ENCODE data around the gene FAM222B. TPM values are rescaled to one million over a fixed set of nuclear protein-coding genes. Genes with fewer than 3 reads are reported as not detected.
"Not testable (repeated sequence)": the region's sequence is repeated elsewhere in the genome, so short reads cannot be mapped to it uniquely, and the experiment has no call there.

FAM222B gene
- total RNA-seq, 4 donors from 2014 or later: 23.2 to 41.0 (median 32.9) TPM

GRCh38 chr17:28792877-28793661, 49.5 kb downstream of the FAM222B start:
- H3K27ac ChIP-seq: no peak overlapping the region
- no peaks in the 10 kb centered on the region for H3K9me3 ChIP-seq
- peaks cover 0 to 3% (median 0%) of the 10 kb centered on the region in 4 donors for H3K36me3 ChIP-seq
- intact Hi-C loops (cut with DNase I; ENCODE audit: low total_unique reads): no loop called here
- no peaks in the 10 kb centered on the region for H3K27me3 ChIP-seq
- in situ Hi-C loops (cut with MboI; ENCODE audit: low pct_ligation_motif_present in 1 of 4, low pct_unique_long_range_greater_than_20kb in 1 of 4, low sequenced_read_pairs in 3 of 4): no loop called here
- no peak overlapping the region for H3K4me3 ChIP-seq
- peaks cover 0 to 20% (median 4%) of the 10 kb centered on the region in 4 donors for H3K4me1 ChIP-seq
- TF ChIP-seq CTCF (IDR thresholded peaks at IDR 0.05) (no peak), POLR2AphosphoS5 (IDR thresholded peaks at IDR 0.05) (no peak), EP300 (IDR thresholded peaks at IDR 0.05; ENCODE audit: low read depth) (no peak), POLR2A (IDR thresholded peaks at IDR 0.05) (no peak)
- no peak for DNase-seq
- WGBS, 2 donors (ENCODE audit: low coverage in 1 of 2): 70 to 73% methylated on average over 2 of the region's 2 CpGs

GRCh38 chr17:28788100-28788499, 54.5 kb downstream of the FAM222B start:
- no peak overlapping the region for H3K27ac ChIP-seq
- in situ Hi-C loops (cut with MboI; ENCODE audit: low pct_ligation_motif_present in 1 of 4, low pct_unique_long_range_greater_than_20kb in 1 of 4, low sequenced_read_pairs in 3 of 4): no loop called here

GRCh38 chr17:28783161-28783560, 59.4 kb downstream of the FAM222B start:
- Histone ChIP-seq H3K4me3 (no peak overlapping the region), H3K27ac (no peak overlapping the region), H3K36me3 (no peaks in the 10 kb centered on the region), H3K27me3 (no peaks in the 10 kb centered on the region), H3K9me3 (no peaks in the 10 kb centered on the region), H3K4me1 (no peaks in the 10 kb centered on the region)
- WGBS, 2 donors (ENCODE audit: low coverage in 1 of 2): 80 to 84% methylated on average over 3 of the region's 3 CpGs
- in situ Hi-C loops (cut with MboI; ENCODE audit: low pct_ligation_motif_present in 1 of 4, low pct_unique_long_range_greater_than_20kb in 1 of 4, low sequenced_read_pairs in 3 of 4) (no loop called here), intact Hi-C loops (cut with DNase I; ENCODE audit: low total_unique reads) (no loop called here)
- TF ChIP-seq POLR2AphosphoS5 (IDR thresholded peaks at IDR 0.05) (no peak), CTCF (IDR thresholded peaks at IDR 0.05) (no peak), POLR2A (IDR thresholded peaks at IDR 0.05) (no peak), EP300 (IDR thresholded peaks at IDR 0.05; ENCODE audit: low read depth) (no peak)
- no peak for DNase-seq

More at GRCh38 chr17:28788100-28788499, 54.5 kb downstream of the FAM222B start:
- 93% methylated on average over 4 of the region's 4 CpGs; no CpG with 5 or more reads in 1 of the 2 donors for WGBS, 2 donors (ENCODE audit: low coverage in 1 of 2)
- Histone ChIP-seq H3K4me1 (peaks cover 0 to 3% (median 0%) of the 10 kb centered on the region in 4 donors), H3K27me3 (no peaks in the 10 kb centered on the region), H3K9me3 (no peaks in the 10 kb centered on the region), H3K4me3 (no peak overlapping the region), H3K36me3 (no peaks in the 10 kb centered on the region)
- no peak for DNase-seq
- TF ChIP-seq POLR2AphosphoS5 (IDR thresholded peaks at IDR 0.05) (no peak), POLR2A (IDR thresholded peaks at IDR 0.05) (no peak), EP300 (IDR thresholded peaks at IDR 0.05; ENCODE audit: low read depth) (no peak), CTCF (IDR thresholded peaks at IDR 0.05) (no peak)
- intact Hi-C loops (cut with DNase I; ENCODE audit: low total_unique reads): no loop called here

GRCh38 chr17:28779601-28780000, 63.0 kb downstream of the FAM222B start:
- H3K9me3 ChIP-seq; intact Hi-C loops (cut with DNase I; ENCODE audit: low total_unique reads); H3K27me3 ChIP-seq; H3K36me3 ChIP-seq; in situ Hi-C loops (cut with MboI; ENCODE audit: low pct_ligation_motif_present in 1 of 4, low pct_unique_long_range_greater_than_20kb in 1 of 4, low sequenced_read_pairs in 3 of 4); H3K4me3 ChIP-seq; DNase-seq; H3K4me1 ChIP-seq; H3K27ac ChIP-seq: not testable (repeated sequence)
- WGBS, 2 donors (ENCODE audit: low coverage in 1 of 2): 94 to 97% methylated on average over 13 of the region's 13 CpGs
